GM10266 (cell line): ENCODE measurements around the gene ERO1B.

Experiments
- DNase-seq: peaks from one replicate; pipeline ENCODE4 v3.0.0; 2012; ENCODE audit errors: extremely low spot score
- CTCF ChIP-seq: IDR thresholded peaks from 2 replicates; pipeline ENCODE4 v1.5.1; 2012; ENCODE audit warnings: mild to moderate bottlenecking, low read depth; ENCODE audit not compliant: control insufficient read depth, insufficient read depth; ENCODE audit errors: missing control alignments

ERO1B gene

DNA sequence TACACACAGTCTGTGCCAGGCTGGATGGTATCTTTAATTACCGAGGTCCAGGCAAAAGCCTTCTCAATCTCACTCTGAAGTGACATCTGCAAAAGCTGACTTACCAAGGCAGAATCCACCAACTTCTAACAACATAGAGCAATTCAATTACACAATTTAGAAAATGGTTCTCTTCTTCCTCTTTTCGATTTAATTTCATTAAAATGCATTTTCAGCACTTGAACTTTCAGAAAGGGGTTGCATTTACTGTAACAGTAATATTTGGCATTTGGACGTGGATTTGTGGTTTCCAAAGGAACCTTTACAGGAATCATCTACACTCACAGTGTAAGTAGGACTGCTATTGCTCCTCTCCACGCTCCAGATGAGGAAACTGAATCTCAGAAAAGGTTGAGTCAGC, 53.3 kb downstream of the ERO1B start:
- no peak for DNase-seq
- TF ChIP-seq CTCF = no peak

GRCh38 chr1:236222632-236223031, 59.1 kb downstream of the ERO1B start:
- no peak for TF ChIP-seq CTCF
- no peak for DNase-seq

DNA sequence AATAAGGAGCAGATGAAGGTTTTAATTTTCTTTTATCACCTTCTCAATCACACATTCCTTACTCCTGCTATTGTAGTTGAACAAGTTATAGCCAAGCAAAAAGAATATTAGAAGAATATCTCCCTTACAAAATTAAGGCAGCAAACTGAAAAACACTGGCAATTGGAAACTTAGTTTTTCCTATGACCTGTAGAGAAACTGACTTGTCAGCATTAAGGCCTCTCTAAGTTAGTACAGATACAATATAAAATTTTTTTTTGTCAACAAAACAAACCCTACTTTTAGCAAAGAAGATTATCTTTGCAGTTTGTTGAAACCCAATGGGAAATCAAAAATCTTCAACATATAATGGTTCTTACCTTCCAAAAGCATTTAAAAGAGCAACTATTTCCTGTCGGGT, 61.3 kb downstream of the ERO1B start:
- no peak for DNase-seq
- no peak for TF ChIP-seq CTCF

- TF ChIP-seq CTCF = no peak
- DNase-seq = no peak
Measured at GRCh38 chr1:236214761-236215160, 67.0 kb downstream of the ERO1B start.

GRCh38 chr1:236213534-236213933, 68.2 kb downstream of the ERO1B start:
- no peak for DNase-seq
- no peak for TF ChIP-seq CTCF

GRCh38 chr1:236211815-236212214, 69.9 kb downstream of the ERO1B start:
- no peak for DNase-seq
- TF ChIP-seq CTCF = no peak

DNA sequence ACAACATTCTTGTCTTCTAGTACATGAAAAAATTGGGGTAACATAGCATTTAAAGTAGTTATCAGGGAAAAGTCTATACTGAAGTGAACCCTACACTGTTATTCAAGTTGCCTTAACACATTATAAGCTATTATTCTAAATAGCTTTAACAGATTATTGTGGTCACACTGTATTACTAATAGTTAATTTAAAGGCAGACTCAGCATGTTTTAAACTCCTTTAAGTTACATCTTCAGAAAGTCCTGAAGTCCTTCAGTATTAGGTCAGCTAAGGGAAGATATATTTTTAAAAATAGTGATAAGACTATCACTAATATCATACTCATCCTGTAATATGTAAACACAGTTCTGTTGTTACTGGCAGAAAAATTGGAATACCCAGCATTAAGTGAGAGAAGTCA, 72.0 kb downstream of the ERO1B start:
- TF ChIP-seq CTCF = no peak
- no peak for DNase-seq
